ENCODE data around the gene NTMT2. TPM values are rescaled to one million over a fixed set of nuclear protein-coding genes. Genes with fewer than 3 reads are reported as not detected.

NTMT2 gene
- total and polyA plus RNA-seq, 9 of the 15 experiments (the other 6 are each of a cell fraction or from before 2014, with no cell fraction given): not detected

- no peak for DNase-seq (ENCODE audit: extremely low read depth in 1 of 4, low spot score in 3 of 4)
- Histone ChIP-seq H3K4me2 (ENCODE audit: insufficient read depth, low read length) (no peak overlapping the region), H3K4me3 (no peak overlapping the region), H2AFZ (ENCODE audit: low read depth, low read length) (no peak overlapping the region), H3K4me1 (replicated peaks in 1 of 2; ENCODE audit: control insufficient read depth in 2 of 2, insufficient read depth in 2 of 2, low read length in 2 of 2) (no peaks in the 10 kb centered on the region), H3K36me3 (ENCODE audit: control insufficient read depth, insufficient read depth, low read length) (no peaks in the 10 kb centered on the region), H3K79me2 (ENCODE audit: control insufficient read depth, insufficient read depth, low read length) (no peaks in the 10 kb centered on the region), H3K9me3 (replicated peaks; ENCODE audit: control insufficient read depth, insufficient read depth, low read depth, low read length) (no peaks in the 10 kb centered on the region), H4K20me1 (replicated peaks; ENCODE audit: control insufficient read depth, insufficient read depth, low read length) (no peaks in the 10 kb centered on the region), H3K9ac (ENCODE audit: insufficient read depth in 1 of 2, low read depth in 2 of 2, low read length in 2 of 2) (no peak overlapping the region), H3K27ac (ENCODE audit: extremely low read depth, low read depth, low read length) (no peak overlapping the region), H3K9me1 (ENCODE audit: control insufficient read depth, insufficient read depth, low read length) (no peaks in the 10 kb centered on the region), H3K27me3 (ENCODE audit: control insufficient read depth in 2 of 2, insufficient read depth in 2 of 2, low read length in 2 of 2) (no peaks in the 10 kb centered on the region)
- POLR2A ChIA-PET: no interaction called here
- ATAC-seq: no peak
- in situ Hi-C loops (cut with MboI) (no loop called here), intact Hi-C loops (cut with micrococcal nuclease) (loop anchor here (5.0 kb wide), 1 partner anchor 115 kb away; no protein-coding TSS in a partner anchor)
- no TSS peak for BruUV-seq (replicated peaks)
- WGBS (ENCODE audit: insufficient coverage, low coverage, missing lambda C conversion rate): 0% methylated on average over 2 of the region's 2 CpGs
- CTCF ChIA-PET (ENCODE audit: low intra/inter-chr PET ratio): no interaction called here
- FAIRE-seq: no peak
- TF ChIP-seq CTBP1 (IDR thresholded peaks at IDR 0.05; ENCODE audit: borderline replicate concordance) (no peak), NFRKB (IDR thresholded peaks at IDR 0.05; ENCODE audit: low read depth) (no peak), ZNF655 (CRISPR knock-in tag; IDR thresholded peaks at IDR 0.05) (no peak), ATF4 (CRISPR knock-in tag; IDR thresholded peaks at IDR 0.05) (0 out of 2 replicates have a peak, but pooled peaks have one; percentile 49), KDM2B (CRISPR knock-in tag; IDR thresholded peaks at IDR 0.05) (no peak), ZNF79 (CRISPR knock-in tag; IDR thresholded peaks at IDR 0.05; ENCODE audit: low read depth) (peak; percentile 71; the same call in 1 of the 2 replicates), ZNF23 (CRISPR knock-in tag; IDR thresholded peaks at IDR 0.05) (no peak), E2F3 (CRISPR knock-in tag; IDR thresholded peaks at IDR 0.05) (peak; percentile 54; the same call in 1 of the 2 replicates), MAX (CRISPR knock-in tag; IDR thresholded peaks at IDR 0.05) (no peak), TBP (optimal IDR thresholded peaks at IDR 0.05; ENCODE audit: low read depth, low read length) (no peak), NR0B1 (IDR thresholded peaks at IDR 0.05; ENCODE audit: partially characterized antibody) (no peak), ZNF639 (CRISPR knock-in tag; conservative IDR thresholded peaks at IDR 0.05 in 1 of 2, IDR thresholded peaks at IDR 0.05 in 1 of 2) (peak in 1 of 2 experiments; percentile 62; a peak in 1 of 4 replicates)
- TF ChIP-seq, protein P1, sequence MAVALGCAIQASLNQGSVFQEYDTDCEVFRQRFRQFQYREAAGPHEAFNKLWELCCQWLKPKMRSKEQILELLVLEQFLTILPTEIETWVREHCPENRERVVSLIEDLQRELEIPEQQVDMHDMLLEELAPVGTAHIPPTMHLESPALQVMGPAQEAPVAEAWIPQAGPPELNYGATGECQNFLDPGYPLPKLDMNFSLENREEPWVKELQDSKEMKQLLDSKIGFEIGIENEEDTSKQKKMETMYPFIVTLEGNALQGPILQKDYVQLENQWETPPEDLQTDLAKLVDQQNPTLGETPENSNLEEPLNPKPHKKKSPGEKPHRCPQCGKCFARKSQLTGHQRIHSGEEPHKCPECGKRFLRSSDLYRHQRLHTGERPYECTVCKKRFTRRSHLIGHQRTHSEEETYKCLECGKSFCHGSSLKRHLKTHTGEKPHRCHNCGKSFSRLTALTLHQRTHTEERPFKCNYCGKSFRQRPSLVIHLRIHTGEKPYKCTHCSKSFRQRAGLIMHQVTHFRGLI (CRISPR knock-in tag; IDR thresholded peaks at IDR 0.05): peak; percentile 84; the same call in 1 of the 2 replicates
- TF ChIP-seq, protein P2, sequence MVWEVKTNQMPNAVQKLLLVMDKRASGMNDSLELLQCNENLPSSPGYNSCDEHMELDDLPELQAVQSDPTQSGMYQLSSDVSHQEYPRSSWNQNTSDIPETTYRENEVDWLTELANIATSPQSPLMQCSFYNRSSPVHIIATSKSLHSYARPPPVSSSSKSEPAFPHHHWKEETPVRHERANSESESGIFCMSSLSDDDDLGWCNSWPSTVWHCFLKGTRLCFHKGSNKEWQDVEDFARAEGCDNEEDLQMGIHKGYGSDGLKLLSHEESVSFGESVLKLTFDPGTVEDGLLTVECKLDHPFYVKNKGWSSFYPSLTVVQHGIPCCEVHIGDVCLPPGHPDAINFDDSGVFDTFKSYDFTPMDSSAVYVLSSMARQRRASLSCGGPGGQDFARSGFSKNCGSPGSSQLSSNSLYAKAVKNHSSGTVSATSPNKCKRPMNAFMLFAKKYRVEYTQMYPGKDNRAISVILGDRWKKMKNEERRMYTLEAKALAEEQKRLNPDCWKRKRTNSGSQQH (CRISPR knock-in tag; IDR thresholded peaks at IDR 0.05): no peak
These were observed 36.7 kb downstream of the NTMT2 start for GRCh38 chr1:170182442-170182841.
